ENCODE data around the gene GYPA. TPM values are rescaled to one million over a fixed set of nuclear protein-coding genes. Genes with fewer than 3 reads are reported as not detected.
"Not testable (repeated sequence)": the region's sequence is repeated elsewhere in the genome, so short reads cannot be mapped to it uniquely, and the experiment has no call there.

The GYPA gene
- total RNA-seq, 1 experiment from 2014 or later: not detected

- not testable (repeated sequence) for H3K36me3 ChIP-seq (ENCODE audit: insufficient read depth, low read length); H3K79me2 ChIP-seq (ENCODE audit: low read length); H4K20me1 ChIP-seq (ENCODE audit: insufficient read depth, low read depth, low read length); H3K4me1 ChIP-seq (ENCODE audit: low read length); H2AFZ ChIP-seq (ENCODE audit: low read length); H3K4me2 ChIP-seq (ENCODE audit: low read depth, low read length, poor library complexity, severe bottlenecking); H3K27me3 ChIP-seq (ENCODE audit: low read length); H3K9ac ChIP-seq (ENCODE audit: low read length); H3K9me3 ChIP-seq (ENCODE audit: low read length); H3K27ac ChIP-seq (ENCODE audit: low read length); DNase-seq; H3K4me3 ChIP-seq (ENCODE audit: low read length); H3K9me2 ChIP-seq (replicated peaks; ENCODE audit: insufficient read depth, low read length)
Observed at GRCh38 chr4:144091181-144091580, 49.3 kb downstream of the GYPA start.

GRCh38 chr4:144090744-144091143 is 49.8 kb downstream of the GYPA start:
- no peak overlapping the region for H2AFZ ChIP-seq (ENCODE audit: low read length)

GRCh38 chr4:144082053-144082452 is 58.5 kb downstream of the GYPA start:
- not testable (repeated sequence) for H3K27me3 ChIP-seq (ENCODE audit: low read length); H3K4me3 ChIP-seq (ENCODE audit: low read length); H3K36me3 ChIP-seq (ENCODE audit: insufficient read depth, low read length); DNase-seq; H3K4me2 ChIP-seq (ENCODE audit: low read depth, low read length, poor library complexity, severe bottlenecking); H3K79me2 ChIP-seq (ENCODE audit: low read length); H3K4me1 ChIP-seq (ENCODE audit: low read length); H3K9ac ChIP-seq (ENCODE audit: low read length); H3K9me2 ChIP-seq (replicated peaks; ENCODE audit: insufficient read depth, low read length); H3K27ac ChIP-seq (ENCODE audit: low read length); H3K9me3 ChIP-seq (ENCODE audit: low read length); H4K20me1 ChIP-seq (ENCODE audit: insufficient read depth, low read depth, low read length); H2AFZ ChIP-seq (ENCODE audit: low read length)

More at GRCh38 chr4:144090744-144091143, 49.8 kb downstream of the GYPA start:
- Histone ChIP-seq H3K4me2 (ENCODE audit: low read depth, low read length, poor library complexity, severe bottlenecking) (no peak overlapping the region), H3K4me1 (ENCODE audit: low read length) (no peaks in the 10 kb centered on the region), H3K27me3 (ENCODE audit: low read length) (0 out of 2 replicates have a peak, but pooled peaks cover under 1% of the 10 kb centered on the region), H3K9me2 (replicated peaks; ENCODE audit: insufficient read depth, low read length) (no peaks in the 10 kb centered on the region), H3K9ac (ENCODE audit: low read length) (no peak overlapping the region), H3K79me2 (ENCODE audit: low read length) (no peaks in the 10 kb centered on the region), H3K9me3 (ENCODE audit: low read length) (no peaks in the 10 kb centered on the region), H3K4me3 (ENCODE audit: low read length) (no peak overlapping the region), H4K20me1 (ENCODE audit: insufficient read depth, low read depth, low read length) (no peaks in the 10 kb centered on the region), H3K36me3 (ENCODE audit: insufficient read depth, low read length) (no peaks in the 10 kb centered on the region), H3K27ac (ENCODE audit: low read length) (no peak overlapping the region)
- DNase-seq: no peak

- DNase-seq; H3K36me3 ChIP-seq (ENCODE audit: insufficient read depth, low read length); H3K79me2 ChIP-seq (ENCODE audit: low read length); H3K4me3 ChIP-seq (ENCODE audit: low read length); H3K4me1 ChIP-seq (ENCODE audit: low read length); H3K9me2 ChIP-seq (replicated peaks; ENCODE audit: insufficient read depth, low read length); H3K4me2 ChIP-seq (ENCODE audit: low read depth, low read length, poor library complexity, severe bottlenecking); H4K20me1 ChIP-seq (ENCODE audit: insufficient read depth, low read depth, low read length); H3K9ac ChIP-seq (ENCODE audit: low read length); H2AFZ ChIP-seq (ENCODE audit: low read length); H3K27ac ChIP-seq (ENCODE audit: low read length); H3K27me3 ChIP-seq (ENCODE audit: low read length); H3K9me3 ChIP-seq (ENCODE audit: low read length): not testable (repeated sequence)
Observed at GRCh38 chr4:144080135-144080534, 60.4 kb downstream of the GYPA start.

- H3K36me3 ChIP-seq (ENCODE audit: insufficient read depth, low read length); H3K4me3 ChIP-seq (ENCODE audit: low read length); H3K27ac ChIP-seq (ENCODE audit: low read length); H4K20me1 ChIP-seq (ENCODE audit: insufficient read depth, low read depth, low read length); H3K9me3 ChIP-seq (ENCODE audit: low read length); H3K27me3 ChIP-seq (ENCODE audit: low read length); H3K4me1 ChIP-seq (ENCODE audit: low read length); H3K9ac ChIP-seq (ENCODE audit: low read length); DNase-seq; H2AFZ ChIP-seq (ENCODE audit: low read length); H3K9me2 ChIP-seq (replicated peaks; ENCODE audit: insufficient read depth, low read length); H3K79me2 ChIP-seq (ENCODE audit: low read length); H3K4me2 ChIP-seq (ENCODE audit: low read depth, low read length, poor library complexity, severe bottlenecking): not testable (repeated sequence)
Observed at GRCh38 chr4:144078746-144079145, 61.8 kb downstream of the GYPA start.

- not testable (repeated sequence) for DNase-seq; H3K4me2 ChIP-seq (ENCODE audit: low read depth, low read length, poor library complexity, severe bottlenecking); H2AFZ ChIP-seq (ENCODE audit: low read length); H3K27ac ChIP-seq (ENCODE audit: low read length); H3K36me3 ChIP-seq (ENCODE audit: insufficient read depth, low read length); H3K9me3 ChIP-seq (ENCODE audit: low read length); H3K4me1 ChIP-seq (ENCODE audit: low read length); H3K4me3 ChIP-seq (ENCODE audit: low read length); H4K20me1 ChIP-seq (ENCODE audit: insufficient read depth, low read depth, low read length); H3K9me2 ChIP-seq (replicated peaks; ENCODE audit: insufficient read depth, low read length); H3K27me3 ChIP-seq (ENCODE audit: low read length); H3K79me2 ChIP-seq (ENCODE audit: low read length); H3K9ac ChIP-seq (ENCODE audit: low read length)
Observed at GRCh38 chr4:144061556-144061955, 79.0 kb downstream of the GYPA start.

GRCh38 chr4:144060234-144060859 is 80.2 kb downstream of the GYPA start:
- not testable (repeated sequence) for DNase-seq; H3K9me2 ChIP-seq (replicated peaks; ENCODE audit: insufficient read depth, low read length); H3K4me2 ChIP-seq (ENCODE audit: low read depth, low read length, poor library complexity, severe bottlenecking); H3K9me3 ChIP-seq (ENCODE audit: low read length); H3K36me3 ChIP-seq (ENCODE audit: insufficient read depth, low read length); H3K9ac ChIP-seq (ENCODE audit: low read length); H3K27ac ChIP-seq (ENCODE audit: low read length); H3K79me2 ChIP-seq (ENCODE audit: low read length); H3K27me3 ChIP-seq (ENCODE audit: low read length); H2AFZ ChIP-seq (ENCODE audit: low read length); H4K20me1 ChIP-seq (ENCODE audit: insufficient read depth, low read depth, low read length); H3K4me3 ChIP-seq (ENCODE audit: low read length); H3K4me1 ChIP-seq (ENCODE audit: low read length)

Data from Karpas-422 (cell line).